ENCODE measurements around the gene KIAA0753. TPM values are rescaled to one million over a fixed set of nuclear protein-coding genes. Genes with fewer than 3 reads are reported as not detected.

Gene KIAA0753
- total and polyA plus RNA-seq, 7 experiments from 2014 or later, result 2.6 to 18.4 (median 13.3) TPM

DNA sequence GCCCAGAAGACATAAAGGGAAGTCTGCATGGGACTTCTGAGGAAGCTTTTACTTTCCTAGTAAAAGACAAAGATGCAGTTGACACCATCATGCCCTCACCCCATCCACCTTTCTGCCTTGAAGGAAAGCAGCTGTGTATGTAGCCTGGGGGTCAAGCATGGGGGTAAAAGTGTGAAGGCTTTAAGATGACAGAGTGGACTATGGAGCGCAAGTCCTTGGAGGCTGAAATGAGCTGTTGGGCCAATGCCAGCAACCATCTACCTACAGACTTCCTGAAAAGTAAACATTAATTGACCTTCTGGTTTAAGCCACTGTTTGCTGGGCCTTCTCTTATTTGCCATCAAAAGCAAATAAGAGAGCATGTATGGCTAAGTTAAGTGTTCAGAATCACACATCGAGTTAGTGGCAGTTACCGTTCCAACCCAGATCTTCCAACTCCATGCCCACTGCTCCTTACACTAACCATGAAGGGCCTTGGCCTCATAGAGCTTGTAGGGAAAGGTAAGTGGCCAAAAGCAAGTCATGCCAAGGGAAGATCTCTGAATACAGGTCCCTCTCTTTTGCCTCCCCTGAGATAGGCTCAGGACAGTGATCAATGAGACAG lies 42.7 kb upstream of the KIAA0753 start:
- Mint-ChIP-seq H3K36me3 (peaks cover 0 to 8% (median 0%) of the 10 kb centered on the region in 5 donors), H3K9me3 (no peaks in the 10 kb centered on the region), H3K4me1 (peaks cover 0 to 4% (median 3%) of the 10 kb centered on the region in 7 donors), H3K4me3 (no peak overlapping the region), H3K27me3 (peaks cover 37 to 63% (median 47%) of the 10 kb centered on the region in 5 donors), H3K27ac (no peak overlapping the region)
- Histone ChIP-seq H3K4me3 (ENCODE audit: low read length) (no peak overlapping the region), H3K4me1 (ENCODE audit: control insufficient read depth in 2 of 2, insufficient read depth in 2 of 2, low read length in 2 of 2) (peaks cover 0 to 1% of the 10 kb centered on the region in 2 donors), H3K27ac (ENCODE audit: low read depth, low read length) (no peak overlapping the region), H3K27me3 (ENCODE audit: control insufficient read depth in 2 of 2, insufficient read depth in 2 of 2, low read length in 2 of 2) (peaks cover 0 to 2% of the 10 kb centered on the region in 2 donors), H3K9me3 (ENCODE audit: control insufficient read depth in 2 of 3, low read length in 3 of 3) (no peaks in the 10 kb centered on the region), H3K36me3 (ENCODE audit: control insufficient read depth in 2 of 3, insufficient read depth in 3 of 3, low read length in 3 of 3) (no peaks in the 10 kb centered on the region)
- DNase-seq (no peak), ATAC-seq (no peak)
- ChIA-PET CTCF (no interaction called here), POLR2A (no interaction called here)
- intact Hi-C loops (cut with micrococcal nuclease), result no loop called here

DNA sequence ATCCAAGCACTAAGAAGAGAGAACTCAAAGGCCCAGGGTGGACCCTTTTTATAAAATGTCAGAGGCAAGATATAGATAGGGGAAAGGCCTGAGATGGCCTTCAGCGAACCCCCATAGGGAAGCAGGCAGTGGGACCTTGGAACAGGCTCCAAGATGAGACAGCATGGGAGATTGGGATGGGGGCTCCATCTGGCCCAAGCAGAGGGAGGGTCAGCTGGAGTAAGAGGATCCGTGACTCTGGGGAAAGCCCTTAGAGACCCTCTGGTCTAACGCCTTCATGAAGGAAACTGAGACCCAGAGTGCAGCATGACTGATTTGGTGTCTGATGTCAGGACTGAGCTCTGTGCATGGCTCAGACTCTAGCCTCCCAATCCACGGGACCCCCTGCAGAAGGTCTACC lies 41.8 kb upstream of the KIAA0753 start:
- no peak overlapping the region for H3K4me3 Mint-ChIP-seq
- no peaks in the 10 kb centered on the region for H3K9me3 Mint-ChIP-seq
- H3K4me1 Mint-ChIP-seq, result peaks cover 3 to 12% (median 8%) of the 10 kb centered on the region in 7 donors
- H3K36me3 ChIP-seq (ENCODE audit: control insufficient read depth in 2 of 3, insufficient read depth in 3 of 3, low read length in 3 of 3), result no peaks in the 10 kb centered on the region
- POLR2A ChIA-PET, result no interaction called here
- H3K27ac ChIP-seq (ENCODE audit: low read depth, low read length), result no peak overlapping the region
- no peak for DNase-seq
- H3K27ac Mint-ChIP-seq, result peak overlapping the region in 1 of 9 donors; percentile 32
- H3K27me3 Mint-ChIP-seq, result peaks cover 43 to 69% (median 45%) of the 10 kb centered on the region in 5 donors
- ATAC-seq, result no peak
- peaks cover 0 to 10% of the 10 kb centered on the region in 2 donors for H3K4me1 ChIP-seq (ENCODE audit: control insufficient read depth in 2 of 2, insufficient read depth in 2 of 2, low read length in 2 of 2)
- intact Hi-C loops (cut with micrococcal nuclease), result no loop called here
- no peaks in the 10 kb centered on the region for H3K9me3 ChIP-seq (ENCODE audit: control insufficient read depth in 2 of 3, low read length in 3 of 3)
- H3K4me3 ChIP-seq (ENCODE audit: low read length), result no peak overlapping the region
- peaks cover 0 to 2% of the 10 kb centered on the region in 2 donors for H3K27me3 ChIP-seq (ENCODE audit: control insufficient read depth in 2 of 2, insufficient read depth in 2 of 2, low read length in 2 of 2)
- H3K36me3 Mint-ChIP-seq, result peaks cover 0 to 8% (median 0%) of the 10 kb centered on the region in 5 donors
- CTCF ChIA-PET, result no interaction called here

DNA sequence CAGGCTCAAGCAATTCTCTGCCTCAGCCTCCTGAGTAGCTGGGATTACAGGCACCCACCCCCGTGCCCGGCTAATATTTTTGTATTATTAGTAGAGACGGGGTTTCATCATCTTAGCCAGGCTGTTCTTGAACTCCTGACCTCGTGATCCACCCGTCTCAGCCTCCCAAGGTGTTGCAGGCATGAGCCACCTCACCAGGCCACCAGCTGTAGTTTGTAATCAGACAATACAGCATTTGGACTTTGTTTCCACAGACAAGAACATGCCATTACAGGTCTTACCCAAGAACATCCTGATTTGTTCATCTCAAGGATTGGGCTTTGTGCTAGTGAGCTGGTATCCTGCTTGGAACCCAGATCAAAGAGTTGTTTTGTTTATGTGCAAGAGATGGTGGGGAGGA lies 41.2 kb upstream of the KIAA0753 start:
- H3K27me3 ChIP-seq (ENCODE audit: control insufficient read depth in 2 of 2, insufficient read depth in 2 of 2, low read length in 2 of 2), result peaks cover 0 to 2% of the 10 kb centered on the region in 2 donors
- H3K4me3 ChIP-seq (ENCODE audit: low read length), result no peak overlapping the region
- H3K4me1 Mint-ChIP-seq, result peaks cover 3 to 12% (median 8%) of the 10 kb centered on the region in 7 donors
- H3K27me3 Mint-ChIP-seq, result peaks cover 37 to 62% (median 44%) of the 10 kb centered on the region in 5 donors
- H3K9me3 ChIP-seq (ENCODE audit: control insufficient read depth in 2 of 3, low read length in 3 of 3), result no peaks in the 10 kb centered on the region
- peaks cover 0 to 12% of the 10 kb centered on the region in 2 donors for H3K4me1 ChIP-seq (ENCODE audit: control insufficient read depth in 2 of 2, insufficient read depth in 2 of 2, low read length in 2 of 2)
- POLR2A ChIA-PET, result no interaction called here
- H3K9me3 Mint-ChIP-seq, result no peaks in the 10 kb centered on the region
- no peak overlapping the region for H3K27ac ChIP-seq (ENCODE audit: low read depth, low read length)
- no peaks in the 10 kb centered on the region for H3K36me3 ChIP-seq (ENCODE audit: control insufficient read depth in 2 of 3, insufficient read depth in 3 of 3, low read length in 3 of 3)
- no peak for DNase-seq
- CTCF ChIA-PET, result no interaction called here
- no peak overlapping the region for H3K4me3 Mint-ChIP-seq
- peaks cover 0 to 8% (median 0%) of the 10 kb centered on the region in 5 donors for H3K36me3 Mint-ChIP-seq
- intact Hi-C loops (cut with micrococcal nuclease), result no loop called here
- ATAC-seq, result no peak
- no peak overlapping the region for H3K27ac Mint-ChIP-seq

DNA sequence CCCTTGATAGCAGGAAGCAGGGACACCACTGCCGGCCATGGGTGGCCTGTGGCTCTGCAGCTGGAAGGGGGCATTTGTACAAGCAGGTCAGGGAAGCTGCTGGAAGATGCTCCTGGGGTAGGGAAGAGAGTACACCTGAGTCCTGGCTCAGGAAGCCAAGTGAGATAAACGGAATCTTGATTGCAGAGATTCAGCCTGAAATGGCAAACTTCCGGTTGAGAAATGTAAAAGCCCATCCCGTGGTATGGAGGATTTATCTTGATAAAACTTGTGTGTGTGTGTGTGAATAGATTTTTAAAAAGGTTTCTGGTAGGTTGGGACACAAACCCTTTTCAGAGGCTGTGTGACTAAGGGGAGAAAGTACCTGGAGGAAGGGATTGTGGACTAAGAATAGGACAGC lies 40.7 kb upstream of the KIAA0753 start:
- H3K9me3 Mint-ChIP-seq, result no peaks in the 10 kb centered on the region
- ATAC-seq (no peak), DNase-seq (no peak)
- H3K27ac Mint-ChIP-seq, result no peak overlapping the region
- POLR2A ChIA-PET, result no interaction called here
- CTCF ChIA-PET, result no interaction called here
- Histone ChIP-seq H3K4me1 (ENCODE audit: control insufficient read depth in 2 of 2, insufficient read depth in 2 of 2, low read length in 2 of 2) (peaks cover 0 to 12% of the 10 kb centered on the region in 2 donors), H3K27me3 (ENCODE audit: control insufficient read depth in 2 of 2, insufficient read depth in 2 of 2, low read length in 2 of 2) (peaks cover 0 to 2% of the 10 kb centered on the region in 2 donors), H3K4me3 (ENCODE audit: low read length) (no peak overlapping the region), H3K9me3 (ENCODE audit: control insufficient read depth in 2 of 3, low read length in 3 of 3) (no peaks in the 10 kb centered on the region), H3K27ac (ENCODE audit: low read depth, low read length) (no peak overlapping the region), H3K36me3 (ENCODE audit: control insufficient read depth in 2 of 3, insufficient read depth in 3 of 3, low read length in 3 of 3) (no peaks in the 10 kb centered on the region)
- H3K27me3 Mint-ChIP-seq, result peaks cover 32 to 59% (median 44%) of the 10 kb centered on the region in 5 donors
- H3K4me3 Mint-ChIP-seq, result no peak overlapping the region
- peaks cover 0 to 8% (median 0%) of the 10 kb centered on the region in 5 donors for H3K36me3 Mint-ChIP-seq
- intact Hi-C loops (cut with micrococcal nuclease), result no loop called here
- H3K4me1 Mint-ChIP-seq, result peaks cover 3 to 12% (median 8%) of the 10 kb centered on the region in 7 donors

DNA sequence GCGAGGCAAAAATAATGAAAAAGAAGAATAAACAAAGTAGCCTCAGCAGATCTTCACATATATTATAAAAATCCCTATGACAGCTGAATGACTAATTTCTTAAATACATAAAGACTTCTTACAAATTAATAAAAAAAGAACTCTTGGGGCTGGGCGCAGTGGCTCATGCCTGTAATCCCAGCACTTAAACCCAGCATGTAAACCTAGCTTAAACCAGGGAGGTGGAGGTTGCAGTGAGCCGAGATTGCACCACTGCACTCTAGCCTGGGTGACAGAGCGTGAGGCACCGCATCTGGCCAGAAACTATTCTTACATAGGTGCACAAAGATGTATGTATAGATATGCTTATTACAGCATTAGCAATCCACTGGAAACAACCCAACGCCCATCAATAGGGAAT lies 38.7 kb upstream of the KIAA0753 start:
- Histone ChIP-seq H3K36me3 (ENCODE audit: control insufficient read depth in 2 of 3, insufficient read depth in 3 of 3, low read length in 3 of 3) (no peaks in the 10 kb centered on the region), H3K4me1 (ENCODE audit: control insufficient read depth in 2 of 2, insufficient read depth in 2 of 2, low read length in 2 of 2) (peaks cover 0 to 12% of the 10 kb centered on the region in 2 donors), H3K4me3 (ENCODE audit: low read length) (no peak overlapping the region), H3K27me3 (ENCODE audit: control insufficient read depth in 2 of 2, insufficient read depth in 2 of 2, low read length in 2 of 2) (peaks cover 0 to 2% of the 10 kb centered on the region in 2 donors), H3K27ac (ENCODE audit: low read depth, low read length) (no peak overlapping the region), H3K9me3 (ENCODE audit: control insufficient read depth in 2 of 3, low read length in 3 of 3) (no peaks in the 10 kb centered on the region)
- ChIA-PET POLR2A (no interaction called here), CTCF (no interaction called here)
- Mint-ChIP-seq H3K27me3 (peaks cover 25 to 45% (median 39%) of the 10 kb centered on the region in 5 donors), H3K9me3 (no peaks in the 10 kb centered on the region), H3K27ac (no peak overlapping the region), H3K4me3 (no peak overlapping the region), H3K4me1 (peaks cover 3 to 12% (median 8%) of the 10 kb centered on the region in 7 donors), H3K36me3 (peaks cover 0 to 7% (median 4%) of the 10 kb centered on the region in 5 donors)
- intact Hi-C loops (cut with micrococcal nuclease), result no loop called here
- ATAC-seq (no peak), DNase-seq (no peak)

DNA sequence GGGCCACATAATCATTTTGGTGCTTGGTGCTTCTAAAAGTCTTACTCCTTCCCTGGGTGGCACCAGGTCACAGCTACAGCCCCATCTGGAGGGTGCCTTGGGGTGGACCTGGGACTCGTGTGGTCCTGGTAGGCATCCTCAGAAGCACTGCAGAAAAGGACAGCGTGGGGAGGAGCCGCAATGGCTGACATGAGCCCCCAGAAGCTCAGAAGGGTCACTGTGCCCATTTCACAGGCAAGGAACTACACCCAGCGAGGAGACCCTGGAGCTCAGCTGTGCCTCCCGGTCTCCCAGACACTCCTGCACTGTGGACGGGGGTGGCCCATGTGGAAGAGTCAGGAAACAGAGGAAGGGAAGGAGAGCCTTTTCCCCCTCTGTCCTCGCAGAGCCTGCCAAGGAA lies 37.4 kb upstream of the KIAA0753 start:
- POLR2A ChIA-PET, result no interaction called here
- CTCF ChIA-PET, result interaction anchor here (1.2 kb wide), 1 partner anchor 14 kb away, joined by 3 read pairs; no protein-coding TSS in a partner anchor
- DNase-seq, result no peak
- Histone ChIP-seq H3K36me3 (ENCODE audit: control insufficient read depth in 2 of 3, insufficient read depth in 3 of 3, low read length in 3 of 3) (no peaks in the 10 kb centered on the region), H3K27ac (ENCODE audit: low read depth, low read length) (no peak overlapping the region), H3K4me3 (ENCODE audit: low read length) (no peak overlapping the region), H3K27me3 (ENCODE audit: control insufficient read depth in 2 of 2, insufficient read depth in 2 of 2, low read length in 2 of 2) (peaks cover 0 to 2% of the 10 kb centered on the region in 2 donors), H3K9me3 (ENCODE audit: control insufficient read depth in 2 of 3, low read length in 3 of 3) (no peaks in the 10 kb centered on the region), H3K4me1 (ENCODE audit: control insufficient read depth in 2 of 2, insufficient read depth in 2 of 2, low read length in 2 of 2) (peaks cover 0 to 12% of the 10 kb centered on the region in 2 donors)
- Mint-ChIP-seq H3K27me3 (peaks cover 20 to 45% (median 32%) of the 10 kb centered on the region in 5 donors), H3K4me3 (no peak overlapping the region), H3K36me3 (peaks cover 0 to 7% (median 4%) of the 10 kb centered on the region in 5 donors), H3K4me1 (peaks cover 3 to 12% (median 8%) of the 10 kb centered on the region in 7 donors), H3K27ac (peak overlapping the region in 1 of 9 donors; percentile 22), H3K9me3 (no peaks in the 10 kb centered on the region)
- intact Hi-C loops (cut with micrococcal nuclease), result no loop called here
- ATAC-seq, result no peak

Data from naive thymus-derived CD4-positive, alpha-beta T cell (primary cell).